HEK293 (cell line): Measurements from ENCODE around the gene SYNJ2.

Experiments used
- GFI1B ChIP-seq: fragments of 450-650 bp; formaldehyde crosslinking; IDR thresholded peaks from 2 replicates; pipeline ENCODE4 v1.5.1; 2016; ENCODE audit warnings: missing biosample characterization, missing genetic modification characterization
- HOXA7 ChIP-seq: sonication (generic); formaldehyde crosslinking; IDR thresholded peaks from 2 replicates; pipeline ENCODE4 v1.8.1; 2022; ENCODE audit warnings: missing genetic modification reagents, borderline replicate concordance
- OSR2 ChIP-seq: fragments of 450-650 bp; formaldehyde crosslinking; IDR thresholded peaks from 2 replicates; pipeline ENCODE4 v1.5.1; 2016; ENCODE audit warnings: missing biosample characterization, missing genetic modification characterization
- OVOL3 ChIP-seq: fragments of 450-650 bp; formaldehyde crosslinking; IDR thresholded peaks from 2 replicates; pipeline ENCODE4 v1.5.1; 2016; ENCODE audit warnings: missing biosample characterization, missing genetic modification characterization
- ZBTB17 ChIP-seq: fragments of 450-650 bp; formaldehyde crosslinking; IDR thresholded peaks from 2 replicates; pipeline ENCODE4 v1.5.1; 2016; ENCODE audit warnings: missing biosample characterization, missing genetic modification characterization
- ZBTB21 ChIP-seq: fragments of 450-650 bp; formaldehyde crosslinking; IDR thresholded peaks from 2 replicates; pipeline ENCODE4 v1.5.1; 2017; ENCODE audit warnings: missing biosample characterization, missing genetic modification characterization
- ZIC2 ChIP-seq: fragments of 450-650 bp; formaldehyde crosslinking; IDR thresholded peaks from 2 replicates; pipeline ENCODE4 v1.5.1; 2016; ENCODE audit warnings: missing biosample characterization, missing genetic modification characterization
- ZNF211 ChIP-seq: fragments of 450-650 bp; formaldehyde crosslinking; IDR thresholded peaks from 2 replicates; pipeline ENCODE4 v1.5.1; 2016; ENCODE audit warnings: low read depth, missing biosample characterization, missing genetic modification characterization
- ZNF248 ChIP-seq: fragments of 450-650 bp; formaldehyde crosslinking; IDR thresholded peaks from 2 replicates; pipeline ENCODE4 v1.5.1; 2017; ENCODE audit warnings: missing biosample characterization, missing genetic modification characterization
- ZNF350 ChIP-seq: fragments of 450-650 bp; formaldehyde crosslinking; IDR thresholded peaks from 2 replicates; pipeline ENCODE4 v1.5.0; 2017; ENCODE audit warnings: missing biosample characterization, mild to moderate bottlenecking, missing genetic modification characterization
- ZNF391 ChIP-seq: fragments of 450-650 bp; formaldehyde crosslinking; IDR thresholded peaks from 2 replicates; pipeline ENCODE4 v1.5.1; 2016; ENCODE audit warnings: low read depth, missing biosample characterization, missing genetic modification characterization, borderline replicate concordance
- ZNF394 ChIP-seq: fragments of 450-650 bp; formaldehyde crosslinking; IDR thresholded peaks from 2 replicates; pipeline ENCODE4 v1.5.1; 2016; ENCODE audit warnings: missing biosample characterization, missing genetic modification characterization, mild to moderate bottlenecking, moderate library complexity, borderline replicate concordance
- ZNF423 ChIP-seq: fragments of 450-650 bp; formaldehyde crosslinking; IDR thresholded peaks from 2 replicates; pipeline ENCODE4 v1.5.1; 2016; ENCODE audit warnings: missing biosample characterization, missing genetic modification characterization
- ZNF777 ChIP-seq: fragments of 450-650 bp; formaldehyde crosslinking; IDR thresholded peaks from 2 replicates; pipeline ENCODE4 v1.5.1; 2017; ENCODE audit warnings: missing biosample characterization, missing genetic modification characterization, borderline replicate concordance
- ZNF837 ChIP-seq: fragments of 450-650 bp; formaldehyde crosslinking; IDR thresholded peaks from 2 replicates; pipeline ENCODE4 v1.5.1; 2016; ENCODE audit warnings: missing biosample characterization, missing genetic modification characterization
- TF ChIP-seq, protein P1 (sequence below): fragments of 450-650 bp; formaldehyde crosslinking; IDR thresholded peaks from 2 replicates; pipeline ENCODE4 v1.5.1; 2016; ENCODE audit warnings: missing biosample characterization, missing genetic modification characterization, borderline replicate concordance
- TF ChIP-seq, protein P2 (sequence below): fragments of 450-650 bp; formaldehyde crosslinking; IDR thresholded peaks from 2 replicates; pipeline ENCODE4 v1.5.1; 2016; ENCODE audit warnings: missing biosample characterization, missing genetic modification characterization
- TF ChIP-seq, protein P3 (sequence below): fragments of 450-650 bp; formaldehyde crosslinking; IDR thresholded peaks from 2 replicates; pipeline ENCODE4 v1.5.1; 2017; ENCODE audit warnings: missing biosample characterization, missing genetic modification characterization
- TF ChIP-seq, protein P4 (sequence below): fragments of 450-650 bp; formaldehyde crosslinking; IDR thresholded peaks from 2 replicates; pipeline ENCODE4 v1.5.1; 2016; ENCODE audit warnings: missing biosample characterization, missing genetic modification characterization
- TF ChIP-seq, protein P5 (sequence below): fragments of 450-650 bp; formaldehyde crosslinking; IDR thresholded peaks from 2 replicates; pipeline ENCODE4 v1.5.1; 2016; ENCODE audit warnings: missing biosample characterization, missing genetic modification characterization
- TF ChIP-seq, protein P6 (sequence below): fragments of 450-650 bp; formaldehyde crosslinking; IDR thresholded peaks from 2 replicates; pipeline ENCODE4 v1.5.1; 2016; ENCODE audit warnings: missing biosample characterization, missing genetic modification characterization
- TF ChIP-seq, protein P7 (sequence below): sonication (generic); formaldehyde crosslinking; IDR thresholded peaks from 2 replicates; pipeline ENCODE4 v1.8.1; 2022; ENCODE audit warnings: mild to moderate bottlenecking, moderate library complexity, missing genetic modification reagents
- TF ChIP-seq, protein P8 (sequence below): fragments of 450-650 bp; formaldehyde crosslinking; IDR thresholded peaks from 2 replicates; pipeline ENCODE4 v1.5.1; 2016; ENCODE audit warnings: missing biosample characterization, missing genetic modification characterization, low read depth

The SYNJ2 gene

DNA sequence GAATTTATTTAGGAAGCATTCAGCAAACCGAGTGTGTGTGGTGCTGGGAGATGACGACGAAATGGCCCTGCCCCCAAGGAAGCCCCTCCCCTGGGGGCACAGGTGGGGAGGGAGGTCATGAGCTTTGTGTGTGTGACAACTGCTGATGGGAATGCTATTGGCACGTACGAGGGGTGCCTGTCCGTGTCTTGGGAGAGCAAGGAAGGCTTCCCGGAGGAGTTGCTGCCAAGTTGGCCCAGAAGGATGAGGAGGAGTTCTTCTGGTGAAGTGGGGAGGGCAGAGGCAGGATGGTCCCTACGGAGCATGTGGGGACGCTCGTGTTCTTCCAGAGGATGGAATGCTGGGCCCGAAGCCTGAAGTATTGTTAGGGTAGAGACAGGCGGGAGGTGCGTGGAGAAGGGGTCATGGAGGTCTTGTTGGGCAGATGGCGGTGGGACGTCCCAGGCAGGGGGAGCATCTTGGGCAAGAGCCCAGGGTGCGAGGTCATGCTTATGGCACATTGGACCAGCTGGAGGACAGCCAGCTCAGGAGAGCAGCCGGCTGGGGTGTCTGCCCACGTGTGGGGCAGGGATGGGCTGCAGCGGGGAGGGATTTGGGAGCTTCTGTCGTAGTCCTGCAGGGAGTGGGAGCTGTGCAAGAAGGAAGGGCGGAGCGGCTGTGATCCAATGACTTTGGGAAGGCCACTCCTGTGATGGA, 46.1 kb downstream of the SYNJ2 start (continued):
- TF ChIP-seq, protein P1, sequence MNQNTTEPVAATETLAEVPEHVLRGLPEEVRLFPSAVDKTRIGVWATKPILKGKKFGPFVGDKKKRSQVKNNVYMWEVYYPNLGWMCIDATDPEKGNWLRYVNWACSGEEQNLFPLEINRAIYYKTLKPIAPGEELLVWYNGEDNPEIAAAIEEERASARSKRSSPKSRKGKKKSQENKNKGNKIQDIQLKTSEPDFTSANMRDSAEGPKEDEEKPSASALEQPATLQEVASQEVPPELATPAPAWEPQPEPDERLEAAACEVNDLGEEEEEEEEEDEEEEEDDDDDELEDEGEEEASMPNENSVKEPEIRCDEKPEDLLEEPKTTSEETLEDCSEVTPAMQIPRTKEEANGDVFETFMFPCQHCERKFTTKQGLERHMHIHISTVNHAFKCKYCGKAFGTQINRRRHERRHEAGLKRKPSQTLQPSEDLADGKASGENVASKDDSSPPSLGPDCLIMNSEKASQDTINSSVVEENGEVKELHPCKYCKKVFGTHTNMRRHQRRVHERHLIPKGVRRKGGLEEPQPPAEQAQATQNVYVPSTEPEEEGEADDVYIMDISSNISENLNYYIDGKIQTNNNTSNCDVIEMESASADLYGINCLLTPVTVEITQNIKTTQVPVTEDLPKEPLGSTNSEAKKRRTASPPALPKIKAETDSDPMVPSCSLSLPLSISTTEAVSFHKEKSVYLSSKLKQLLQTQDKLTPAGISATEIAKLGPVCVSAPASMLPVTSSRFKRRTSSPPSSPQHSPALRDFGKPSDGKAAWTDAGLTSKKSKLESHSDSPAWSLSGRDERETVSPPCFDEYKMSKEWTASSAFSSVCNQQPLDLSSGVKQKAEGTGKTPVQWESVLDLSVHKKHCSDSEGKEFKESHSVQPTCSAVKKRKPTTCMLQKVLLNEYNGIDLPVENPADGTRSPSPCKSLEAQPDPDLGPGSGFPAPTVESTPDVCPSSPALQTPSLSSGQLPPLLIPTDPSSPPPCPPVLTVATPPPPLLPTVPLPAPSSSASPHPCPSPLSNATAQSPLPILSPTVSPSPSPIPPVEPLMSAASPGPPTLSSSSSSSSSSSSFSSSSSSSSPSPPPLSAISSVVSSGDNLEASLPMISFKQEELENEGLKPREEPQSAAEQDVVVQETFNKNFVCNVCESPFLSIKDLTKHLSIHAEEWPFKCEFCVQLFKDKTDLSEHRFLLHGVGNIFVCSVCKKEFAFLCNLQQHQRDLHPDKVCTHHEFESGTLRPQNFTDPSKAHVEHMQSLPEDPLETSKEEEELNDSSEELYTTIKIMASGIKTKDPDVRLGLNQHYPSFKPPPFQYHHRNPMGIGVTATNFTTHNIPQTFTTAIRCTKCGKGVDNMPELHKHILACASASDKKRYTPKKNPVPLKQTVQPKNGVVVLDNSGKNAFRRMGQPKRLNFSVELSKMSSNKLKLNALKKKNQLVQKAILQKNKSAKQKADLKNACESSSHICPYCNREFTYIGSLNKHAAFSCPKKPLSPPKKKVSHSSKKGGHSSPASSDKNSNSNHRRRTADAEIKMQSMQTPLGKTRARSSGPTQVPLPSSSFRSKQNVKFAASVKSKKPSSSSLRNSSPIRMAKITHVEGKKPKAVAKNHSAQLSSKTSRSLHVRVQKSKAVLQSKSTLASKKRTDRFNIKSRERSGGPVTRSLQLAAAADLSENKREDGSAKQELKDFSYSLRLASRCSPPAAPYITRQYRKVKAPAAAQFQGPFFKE (tag by site-specific recombination): 0 out of 2 replicates have a peak, but pooled peaks have one; percentile 11
- TF ChIP-seq GFI1B (tag by site-specific recombination) (no peak), ZNF248 (tag by site-specific recombination) (no peak), ZNF837 (tag by site-specific recombination) (no peak), HOXA7 (no peak), OSR2 (no peak), ZNF391 (tag by site-specific recombination) (no peak), OVOL3 (tag by site-specific recombination) (no peak), ZBTB21 (tag by site-specific recombination) (no peak), ZNF350 (tag by site-specific recombination) (no peak), ZNF394 (no peak), ZNF423 (no peak), ZIC2 (tag by site-specific recombination) (no peak), ZNF777 (tag by site-specific recombination) (no peak), ZBTB17 (no peak), ZNF211 (no peak)
- TF ChIP-seq, protein P2, sequence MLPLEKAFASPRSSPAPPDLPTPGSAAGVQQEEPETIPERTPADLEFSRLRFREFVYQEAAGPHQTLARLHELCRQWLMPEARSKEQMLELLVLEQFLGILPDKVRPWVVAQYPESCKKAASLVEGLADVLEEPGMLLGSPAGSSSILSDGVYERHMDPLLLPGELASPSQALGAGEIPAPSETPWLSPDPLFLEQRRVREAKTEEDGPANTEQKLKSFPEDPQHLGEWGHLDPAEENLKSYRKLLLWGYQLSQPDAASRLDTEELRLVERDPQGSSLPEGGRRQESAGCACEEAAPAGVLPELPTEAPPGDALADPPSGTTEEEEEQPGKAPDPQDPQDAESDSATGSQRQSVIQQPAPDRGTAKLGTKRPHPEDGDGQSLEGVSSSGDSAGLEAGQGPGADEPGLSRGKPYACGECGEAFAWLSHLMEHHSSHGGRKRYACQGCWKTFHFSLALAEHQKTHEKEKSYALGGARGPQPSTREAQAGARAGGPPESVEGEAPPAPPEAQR (tag by site-specific recombination): no peak
- TF ChIP-seq, protein P3, sequence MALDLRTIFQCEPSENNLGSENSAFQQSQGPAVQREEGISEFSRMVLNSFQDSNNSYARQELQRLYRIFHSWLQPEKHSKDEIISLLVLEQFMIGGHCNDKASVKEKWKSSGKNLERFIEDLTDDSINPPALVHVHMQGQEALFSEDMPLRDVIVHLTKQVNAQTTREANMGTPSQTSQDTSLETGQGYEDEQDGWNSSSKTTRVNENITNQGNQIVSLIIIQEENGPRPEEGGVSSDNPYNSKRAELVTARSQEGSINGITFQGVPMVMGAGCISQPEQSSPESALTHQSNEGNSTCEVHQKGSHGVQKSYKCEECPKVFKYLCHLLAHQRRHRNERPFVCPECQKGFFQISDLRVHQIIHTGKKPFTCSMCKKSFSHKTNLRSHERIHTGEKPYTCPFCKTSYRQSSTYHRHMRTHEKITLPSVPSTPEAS: no peak
- TF ChIP-seq, protein P4, sequence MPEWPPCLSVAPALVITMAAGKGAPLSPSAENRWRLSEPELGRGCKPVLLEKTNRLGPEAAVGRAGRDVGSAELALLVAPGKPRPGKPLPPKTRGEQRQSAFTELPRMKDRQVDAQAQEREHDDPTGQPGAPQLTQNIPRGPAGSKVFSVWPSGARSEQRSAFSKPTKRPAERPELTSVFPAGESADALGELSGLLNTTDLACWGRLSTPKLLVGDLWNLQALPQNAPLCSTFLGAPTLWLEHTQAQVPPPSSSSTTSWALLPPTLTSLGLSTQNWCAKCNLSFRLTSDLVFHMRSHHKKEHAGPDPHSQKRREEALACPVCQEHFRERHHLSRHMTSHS (tag by site-specific recombination): no peak
- TF ChIP-seq, protein P5, sequence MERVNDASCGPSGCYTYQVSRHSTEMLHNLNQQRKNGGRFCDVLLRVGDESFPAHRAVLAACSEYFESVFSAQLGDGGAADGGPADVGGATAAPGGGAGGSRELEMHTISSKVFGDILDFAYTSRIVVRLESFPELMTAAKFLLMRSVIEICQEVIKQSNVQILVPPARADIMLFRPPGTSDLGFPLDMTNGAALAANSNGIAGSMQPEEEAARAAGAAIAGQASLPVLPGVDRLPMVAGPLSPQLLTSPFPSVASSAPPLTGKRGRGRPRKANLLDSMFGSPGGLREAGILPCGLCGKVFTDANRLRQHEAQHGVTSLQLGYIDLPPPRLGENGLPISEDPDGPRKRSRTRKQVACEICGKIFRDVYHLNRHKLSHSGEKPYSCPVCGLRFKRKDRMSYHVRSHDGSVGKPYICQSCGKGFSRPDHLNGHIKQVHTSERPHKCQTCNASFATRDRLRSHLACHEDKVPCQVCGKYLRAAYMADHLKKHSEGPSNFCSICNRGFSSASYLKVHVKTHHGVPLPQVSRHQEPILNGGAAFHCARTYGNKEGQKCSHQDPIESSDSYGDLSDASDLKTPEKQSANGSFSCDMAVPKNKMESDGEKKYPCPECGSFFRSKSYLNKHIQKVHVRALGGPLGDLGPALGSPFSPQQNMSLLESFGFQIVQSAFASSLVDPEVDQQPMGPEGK (tag by site-specific recombination): peak; percentile 30; the same call in 1 of the 2 replicates
- TF ChIP-seq, protein P6, sequence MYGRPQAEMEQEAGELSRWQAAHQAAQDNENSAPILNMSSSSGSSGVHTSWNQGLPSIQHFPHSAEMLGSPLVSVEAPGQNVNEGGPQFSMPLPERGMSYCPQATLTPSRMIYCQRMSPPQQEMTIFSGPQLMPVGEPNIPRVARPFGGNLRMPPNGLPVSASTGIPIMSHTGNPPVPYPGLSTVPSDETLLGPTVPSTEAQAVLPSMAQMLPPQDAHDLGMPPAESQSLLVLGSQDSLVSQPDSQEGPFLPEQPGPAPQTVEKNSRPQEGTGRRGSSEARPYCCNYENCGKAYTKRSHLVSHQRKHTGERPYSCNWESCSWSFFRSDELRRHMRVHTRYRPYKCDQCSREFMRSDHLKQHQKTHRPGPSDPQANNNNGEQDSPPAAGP (tag by site-specific recombination): peak; percentile 87
- TF ChIP-seq, protein P7, sequence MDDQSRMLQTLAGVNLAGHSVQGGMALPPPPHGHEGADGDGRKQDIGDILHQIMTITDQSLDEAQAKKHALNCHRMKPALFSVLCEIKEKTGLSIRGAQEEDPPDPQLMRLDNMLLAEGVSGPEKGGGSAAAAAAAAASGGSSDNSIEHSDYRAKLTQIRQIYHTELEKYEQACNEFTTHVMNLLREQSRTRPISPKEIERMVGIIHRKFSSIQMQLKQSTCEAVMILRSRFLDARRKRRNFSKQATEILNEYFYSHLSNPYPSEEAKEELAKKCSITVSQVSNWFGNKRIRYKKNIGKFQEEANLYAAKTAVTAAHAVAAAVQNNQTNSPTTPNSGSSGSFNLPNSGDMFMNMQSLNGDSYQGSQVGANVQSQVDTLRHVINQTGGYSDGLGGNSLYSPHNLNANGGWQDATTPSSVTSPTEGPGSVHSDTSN: no peak
- TF ChIP-seq, protein P8, sequence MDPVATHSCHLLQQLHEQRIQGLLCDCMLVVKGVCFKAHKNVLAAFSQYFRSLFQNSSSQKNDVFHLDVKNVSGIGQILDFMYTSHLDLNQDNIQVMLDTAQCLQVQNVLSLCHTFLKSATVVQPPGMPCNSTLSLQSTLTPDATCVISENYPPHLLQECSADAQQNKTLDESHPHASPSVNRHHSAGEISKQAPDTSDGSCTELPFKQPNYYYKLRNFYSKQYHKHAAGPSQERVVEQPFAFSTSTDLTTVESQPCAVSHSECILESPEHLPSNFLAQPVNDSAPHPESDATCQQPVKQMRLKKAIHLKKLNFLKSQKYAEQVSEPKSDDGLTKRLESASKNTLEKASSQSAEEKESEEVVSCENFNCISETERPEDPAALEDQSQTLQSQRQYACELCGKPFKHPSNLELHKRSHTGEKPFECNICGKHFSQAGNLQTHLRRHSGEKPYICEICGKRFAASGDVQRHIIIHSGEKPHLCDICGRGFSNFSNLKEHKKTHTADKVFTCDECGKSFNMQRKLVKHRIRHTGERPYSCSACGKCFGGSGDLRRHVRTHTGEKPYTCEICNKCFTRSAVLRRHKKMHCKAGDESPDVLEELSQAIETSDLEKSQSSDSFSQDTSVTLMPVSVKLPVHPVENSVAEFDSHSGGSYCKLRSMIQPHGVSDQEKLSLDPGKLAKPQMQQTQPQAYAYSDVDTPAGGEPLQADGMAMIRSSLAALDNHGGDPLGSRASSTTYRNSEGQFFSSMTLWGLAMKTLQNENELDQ (tag by site-specific recombination): no peak
